Gastroesophageal sphincter (tissue), 3 donors: Measurements from ENCODE around the gene PBX1.

Source experiments
- CTCF ChIP-seq, 4 experiments: fragments of 200-600 bp in 2 of 4; fragments of 450-650 bp in 2 of 4; sonication (generic) in 1 of 4; IDR thresholded peaks; one replicate each; pipeline ENCODE4 v1.5.1; 2017 to 2019; ENCODE audit warnings: antibody characterized with exemption in 4 of 4, mild to moderate bottlenecking in 2 of 4, moderate library complexity in 2 of 4
- EP300 ChIP-seq: sonication (generic); formaldehyde crosslinking; IDR thresholded peaks from one replicate; pipeline ENCODE4 v1.6.1; 2017; ENCODE audit warnings: antibody characterized with exemption, mild to moderate bottlenecking

GRCh38 chr1:164613176-164613575, 54.2 kb downstream of the PBX1 start:
- TF ChIP-seq CTCF (IDR thresholded peaks at IDR 0.05) = no peak
- no peak for TF ChIP-seq EP300
